K562 (cell line): ENCODE data around the gene TTC39B. TPM values are rescaled to one million over a fixed set of nuclear protein-coding genes. Genes with fewer than 3 reads are reported as not detected.

Experiments used
- ATAC-seq: fragments of 200-7000 bp; cut with Tn5 transposase; 3 replicates; pipeline ENCODE4 v1.9.1; 2020; ENCODE audit warnings: moderate library complexity
- BruUV-seq: library from RNA; stranded (reverse); fragments of 400-500 nt; replicated peaks from 2 replicates; lab custom pipeline; 2021; lab: Mats Ljungman, UMichigan
- CTCF ChIA-PET: fragments of 300-600 bp; formaldehyde crosslinking; extraction: SDS; loops from one replicate; lab custom pipeline; 2021; ENCODE audit warnings: low intra/inter-chr PET ratio; lab: Yijun Ruan, JAX
- POLR2A ChIA-PET: fragments of 300-600, 350-650 bp; sonication (Branson Sonifier 250); formaldehyde crosslinking; extraction: SDS; loops from one replicate; lab custom pipeline; 2021; ENCODE audit warnings: antibody characterized with exemption, inconsistent platforms; lab: Yijun Ruan, JAX
- DNase-seq, 4 experiments: peaks; one replicate each; pipeline versions ENCODE4 v3.0.0 to v3.0.0-alpha.2; 2011 to 2018; ENCODE audit warnings: low spot score in 3 of 4, mixed read lengths in 3 of 4; ENCODE audit errors: extremely low read depth in 1 of 4
- FAIRE-seq: peaks from 2 replicates; lab custom pipeline; 2011; peaks lifted over from hg19 to GRCh38; lab: Jason Lieb, UNC
- H2AFZ ChIP-seq: 2 replicates; pipeline ENCODE4 v1.6.0; 2011; ENCODE audit warnings: low read depth, low read length, control low read depth, inconsistent platforms
- H3K27ac ChIP-seq: fragments of 200-600 bp; 3 replicates; pipeline ENCODE4 v1.8.0; 2011; ENCODE audit warnings: low read depth, mild to moderate bottlenecking, control low read depth, inconsistent platforms, low read length, moderate library complexity, mixed read lengths; ENCODE audit errors: extremely low read depth
- H3K27me3 ChIP-seq, 2 experiments: fragments of 300-600 bp in 1 of 2; 2 replicates in 1 of 2; 3 replicates in 1 of 2; pipeline versions ENCODE4 v1.6.0 to v1.8.0; 2011; ENCODE audit warnings: inconsistent platforms in 2 of 2, low read length in 2 of 2, mild to moderate bottlenecking in 1 of 2, mixed read lengths in 1 of 2, moderate library complexity in 1 of 2; ENCODE audit not compliant: control insufficient read depth in 2 of 2, insufficient read depth in 2 of 2
- H3K36me3 ChIP-seq: fragments of 300-600 bp; 3 replicates; pipeline ENCODE4 v1.8.0; 2011; ENCODE audit warnings: mild to moderate bottlenecking, low read length, inconsistent platforms; ENCODE audit not compliant: control insufficient read depth, insufficient read depth
- H3K4me1 ChIP-seq, 2 experiments: fragments of 200-600 bp in 1 of 2; replicated peaks in 1 of 2; 2 replicates in 1 of 2; 3 replicates in 1 of 2; pipeline versions ENCODE4 v1.5.1 to v1.8.0; 2011; ENCODE audit warnings: inconsistent platforms in 2 of 2, low read length in 2 of 2, mild to moderate bottlenecking in 1 of 2, mixed read lengths in 1 of 2, moderate library complexity in 1 of 2; ENCODE audit not compliant: control insufficient read depth in 2 of 2, insufficient read depth in 2 of 2
- H3K4me2 ChIP-seq: 2 replicates; pipeline ENCODE4 v1.6.1; 2011; ENCODE audit warnings: low read length, control low read depth, inconsistent platforms, mixed read lengths; ENCODE audit not compliant: insufficient read depth
- H3K4me3 ChIP-seq: fragments of 200-600 bp; sonication (generic), shearing (Covaris generic); 2 replicates; pipeline ENCODE4 v1.5.1; 2016; ENCODE audit warnings: control low read depth, inconsistent platforms
- H3K79me2 ChIP-seq: fragments of 200-600 bp; 3 replicates; pipeline ENCODE4 v1.8.0; 2011; ENCODE audit warnings: low read length, inconsistent platforms; ENCODE audit not compliant: control insufficient read depth, insufficient read depth
- H3K9ac ChIP-seq, 2 experiments: 2 replicates each; pipeline versions ENCODE4 v1.6.0 to v1.6.1; 2011; ENCODE audit warnings: low read depth in 2 of 2, low read length in 2 of 2, control low read depth in 1 of 2, inconsistent platforms in 1 of 2, mild to moderate bottlenecking in 1 of 2, mixed read lengths in 1 of 2; ENCODE audit not compliant: insufficient read depth in 1 of 2
- H3K9me1 ChIP-seq: one replicate; pipeline ENCODE4 v1.6.0; 2011; ENCODE audit warnings: inconsistent platforms, mild to moderate bottlenecking, low read length, moderate library complexity; ENCODE audit not compliant: control insufficient read depth, insufficient read depth
- H3K9me3 ChIP-seq: replicated peaks from 2 replicates; pipeline ENCODE4 v1.5.1; 2011; ENCODE audit warnings: low read depth, low read length, inconsistent platforms; ENCODE audit not compliant: control insufficient read depth, insufficient read depth
- H4K20me1 ChIP-seq: replicated peaks from 2 replicates; pipeline ENCODE4 v1.6.1; 2011; ENCODE audit warnings: low read length, inconsistent platforms, mixed read lengths; ENCODE audit not compliant: control insufficient read depth, insufficient read depth
- ATF1 ChIP-seq, 2 experiments: fragments of 450-650 bp in 1 of 2; IDR thresholded peaks; 2 replicates each; pipeline ENCODE4 v1.6.1; 2016; ENCODE audit warnings: missing compliant biosample characterization in 1 of 2, missing genetic modification characterization in 1 of 2
- CBX1 ChIP-seq: sonication (generic); IDR thresholded peaks from 2 replicates; pipeline ENCODE4 v1.6.1; 2016; ENCODE audit warnings: antibody characterized with exemption, low read depth, mild to moderate bottlenecking
- CXXC5 ChIP-seq: fragments of 250-450 bp; sonication (Bioruptor Pico); IDR thresholded peaks from 2 replicates; pipeline ENCODE4 v1.8.0; 2022; ENCODE audit warnings: inconsistent platforms, mild to moderate bottlenecking, moderate library complexity
- KAT8 ChIP-seq: fragments of 450-650 bp; IDR thresholded peaks from 2 replicates; pipeline ENCODE4 v1.6.1; 2016; ENCODE audit warnings: low read depth, mild to moderate bottlenecking
- KDM2B ChIP-seq: fragments of 250-450 bp; sonication (Bioruptor Pico); IDR thresholded peaks from 2 replicates; pipeline ENCODE4 v1.8.0; 2021; ENCODE audit warnings: mild to moderate bottlenecking, moderate library complexity
- KLF1 ChIP-seq: fragments of 450-650 bp; IDR thresholded peaks from 2 replicates; pipeline ENCODE4 v1.6.1; 2016; ENCODE audit warnings: missing genetic modification characterization, missing compliant biosample characterization
- MCM3 ChIP-seq: fragments of 450-650 bp; IDR thresholded peaks from 2 replicates; pipeline ENCODE4 v1.6.1; 2016
- MEF2D ChIP-seq: conservative IDR thresholded peaks from 2 replicates; pipeline ENCODE4 v1.6.1; 2016; ENCODE audit warnings: low read depth, missing genetic modification characterization, missing compliant biosample characterization
- NONO ChIP-seq, 2 experiments: fragments of 200-400 bp in 1 of 2; fragments of 450-650 bp in 1 of 2; formaldehyde crosslinking in 1 of 2; IDR thresholded peaks; 2 replicates each; pipeline ENCODE4 v1.6.1; 2017; ENCODE audit warnings: low read depth in 2 of 2, mild to moderate bottlenecking in 2 of 2, moderate library complexity in 2 of 2, low read length in 1 of 2
- POLR3A ChIP-seq: IDR thresholded peaks from 2 replicates; pipeline ENCODE4 v1.6.1; 2011; ENCODE audit warnings: borderline replicate concordance, mild to moderate bottlenecking, moderate library complexity; ENCODE audit not compliant: insufficient read length, insufficient read depth; ENCODE audit errors: extremely low read depth
- SIN3A ChIP-seq, 2 experiments: fragments of 150-350 bp in 1 of 2; IDR thresholded peaks; 2 replicates each; pipeline ENCODE4 v1.6.1; 2011 to 2016; ENCODE audit warnings: borderline replicate concordance in 2 of 2, low read depth in 2 of 2, low read length in 2 of 2, mild to moderate bottlenecking in 2 of 2, moderate library complexity in 2 of 2; ENCODE audit not compliant: control insufficient read depth in 1 of 2
- WGBS: fragments of 100-300 bp; shearing (Covaris generic); methylation state at CpG from one replicate; pipeline ENCODE4 v1.1.6; 2016; ENCODE audit warnings: low coverage, mixed read lengths; ENCODE audit not compliant: insufficient coverage; ENCODE audit errors: missing lambda C conversion rate; 5-methylcytosine and 5-hydroxymethylcytosine counted together
- in situ Hi-C: fragments of 300-500 bp; cut with MboI; formaldehyde crosslinking; loops from 4 replicates; pipeline ENCODE4 v1.15.0; 2018; ENCODE audit warnings: inconsistent platforms, mixed read lengths
- intact Hi-C: fragments of 100-400 bp; cut with micrococcal nuclease; formaldehyde crosslinking; loops from 2 replicates; pipeline ENCODE4 v1.14.2; 2022
- polyA plus RNA-seq, 8 experiments: library from polyadenylated mRNA; depleted of rRNA in 4 of 8; stranded (reverse) in 5 of 8; unstranded in 3 of 8; fragments of >200 nt; fragmentation: Nextera tagmentation in 2 of 8; fragmentation: Illumina TruSeq in 1 of 8; extraction: Ambion mirVana in 2 of 8; extraction: Trizol in 1 of 8; gene quantifications; 2 replicates each; pipeline versions ENCODE4 v1.2.1 to v1.2.3, GENCODE V29; 2011 to 2014; ENCODE audit warnings: inconsistent platforms in 1 of 8, missing spikeins in 1 of 8
- total RNA-seq, 7 experiments: library from RNA; depleted of rRNA in 6 of 7; stranded (reverse); fragments of >200 nt in 6 of 7; fragmentation: Illumina TruSeq in 2 of 7; extraction: Trizol in 2 of 7; gene quantifications; 2 replicates each; pipeline versions ENCODE4 v1.2.1 to v1.2.3, GENCODE V29; 2011 to 2021; ENCODE audit warnings: low replicate concordance in 1 of 7
- TF ChIP-seq, protein P1 (sequence below): sonication (generic); formaldehyde crosslinking; IDR thresholded peaks from 2 replicates; pipeline ENCODE4 v1.8.1; 2022; ENCODE audit warnings: missing genetic modification reagents
- TF ChIP-seq, protein P2 (sequence below): IDR thresholded peaks from 2 replicates; pipeline ENCODE4 v1.6.1; 2016; ENCODE audit warnings: missing genetic modification characterization, missing compliant biosample characterization

Gene TTC39B
- total and polyA plus RNA-seq, 9 of the 15 experiments (the other 6 are each of a cell fraction or from before 2014, with no cell fraction given) = 0.32 to 1.2 (median 0.95) TPM

DNA sequence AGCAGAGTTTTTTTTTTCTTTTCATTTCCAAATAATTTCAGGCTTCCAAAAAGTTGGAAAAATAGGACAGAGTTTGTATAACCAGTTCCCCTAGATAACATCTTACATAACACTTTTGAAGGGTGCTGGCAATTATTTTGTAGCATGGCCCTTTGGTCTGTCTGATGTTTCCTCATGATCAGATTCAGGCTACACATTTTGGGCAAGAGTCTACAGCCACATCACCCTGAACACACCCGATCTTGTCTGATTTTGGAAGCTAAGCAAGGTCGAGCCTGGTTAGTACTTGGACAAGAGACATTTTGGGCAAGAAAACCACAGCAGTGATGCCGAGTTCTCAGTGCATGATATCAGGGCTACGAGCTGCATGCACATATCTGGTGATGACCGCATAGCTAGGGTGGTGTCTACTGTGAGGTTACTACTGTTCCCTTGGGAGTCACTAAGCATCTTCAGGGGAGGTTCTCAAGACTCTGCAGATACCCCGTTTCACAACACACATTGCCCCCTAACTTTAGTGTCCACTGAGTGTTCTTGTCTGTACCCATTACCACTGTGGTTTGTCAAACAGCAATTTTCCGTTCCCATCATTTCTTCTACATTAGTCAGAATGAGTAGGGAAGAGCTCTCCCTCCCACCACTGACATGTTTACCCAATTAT, 86.2 kb downstream of the TTC39B start:
- ChIA-PET POLR2A (interaction anchor here (0.6 kb wide), 1 partner anchor 205 kb away, joined by 3 read pairs; no protein-coding TSS in a partner anchor), CTCF (no interaction called here)
- intact Hi-C loops (no loop called here), in situ Hi-C loops (loop anchor here (25.0 kb wide), 1 partner anchor 392 kb away; no protein-coding TSS in a partner anchor)
- FAIRE-seq (no peak), ATAC-seq (no peak), DNase-seq (no peak)
- Histone ChIP-seq H3K9me1 (no peaks in the 10 kb centered on the region), H3K9me3 (no peaks in the 10 kb centered on the region), H3K27me3 (no peaks in the 10 kb centered on the region; a peak in 2 of 5 replicates), H3K36me3 (no peaks in the 10 kb centered on the region), H3K79me2 (no peaks in the 10 kb centered on the region), H4K20me1 (no peaks in the 10 kb centered on the region), H3K4me1 (no peaks in the 10 kb centered on the region), H3K27ac (no peak overlapping the region), H3K4me3 (no peak overlapping the region), H3K9ac (no peak overlapping the region), H2AFZ (no peak overlapping the region), H3K4me2 (no peak overlapping the region)
- no TSS peak for BruUV-seq
- WGBS = 2% methylated on average over 7 of the region's 7 CpGs
- TF ChIP-seq CXXC5 (CRISPR knock-in tag) = no peak
- no peak for TF ChIP-seq KAT8
- no peak for TF ChIP-seq MCM3
- TF ChIP-seq NONO (IDR thresholded peaks at IDR 0.05; ENCODE audit: low read depth in 2 of 2, low read length in 1 of 2) = no peak

DNA sequence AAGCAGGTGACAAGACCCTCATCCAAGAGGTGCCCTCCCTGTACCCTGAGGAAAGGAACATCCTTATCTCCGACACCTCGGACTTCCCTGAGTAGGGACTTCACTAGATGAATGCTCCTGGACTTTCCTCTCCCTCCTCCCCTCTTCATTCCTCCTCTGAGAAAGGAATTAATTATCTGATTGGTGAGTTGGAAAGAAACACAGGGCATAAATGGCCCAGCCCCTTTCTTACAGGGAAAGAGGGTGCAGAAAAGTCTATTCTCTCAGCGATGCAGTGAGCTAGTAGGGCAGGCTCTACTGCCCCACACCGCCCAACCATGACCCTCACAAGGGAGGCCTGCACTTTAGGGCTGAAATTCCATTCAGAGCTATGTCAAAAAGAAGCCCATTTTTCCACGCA, 87.5 kb downstream of the TTC39B start:
- intact Hi-C loops (no loop called here), in situ Hi-C loops (loop anchor here (10.0 to 25.0 kb wide), 2 partner anchors 195 to 393 kb away; no protein-coding TSS in a partner anchor)
- ATAC-seq (no peak), DNase-seq (no peak), FAIRE-seq (no peak)
- Histone ChIP-seq H3K4me2 (no peak overlapping the region), H3K36me3 (no peaks in the 10 kb centered on the region), H3K27ac (no peak overlapping the region), H3K9me3 (no peaks in the 10 kb centered on the region), H3K79me2 (no peaks in the 10 kb centered on the region), H3K4me1 (no peaks in the 10 kb centered on the region), H3K9ac (no peak overlapping the region), H3K4me3 (no peak overlapping the region), H4K20me1 (no peaks in the 10 kb centered on the region), H2AFZ (no peak overlapping the region), H3K27me3 (no peaks in the 10 kb centered on the region; a peak in 2 of 5 replicates), H3K9me1 (no peaks in the 10 kb centered on the region)
- CTCF ChIA-PET = no interaction called here
- no TSS peak for BruUV-seq
- 0% methylated on average over 3 of the region's 5 CpGs for WGBS
- POLR2A ChIA-PET = no interaction called here
- TF ChIP-seq ATF1 (CRISPR knock-in tag; IDR thresholded peaks at IDR 0.05) (no peak), ATF1 (tag; IDR thresholded peaks at IDR 0.05) (no peak), CBX1 (no peak), MEF2D (no peak), KLF1 (tag) (no peak), POLR3A (no peak), KDM2B (CRISPR knock-in tag) (no peak), SIN3A (IDR thresholded peaks at IDR 0.05; ENCODE audit: borderline replicate concordance in 2 of 2, control insufficient read depth in 1 of 2, low read depth in 2 of 2, low read length in 2 of 2) (no peak)
- TF ChIP-seq, protein P1, sequence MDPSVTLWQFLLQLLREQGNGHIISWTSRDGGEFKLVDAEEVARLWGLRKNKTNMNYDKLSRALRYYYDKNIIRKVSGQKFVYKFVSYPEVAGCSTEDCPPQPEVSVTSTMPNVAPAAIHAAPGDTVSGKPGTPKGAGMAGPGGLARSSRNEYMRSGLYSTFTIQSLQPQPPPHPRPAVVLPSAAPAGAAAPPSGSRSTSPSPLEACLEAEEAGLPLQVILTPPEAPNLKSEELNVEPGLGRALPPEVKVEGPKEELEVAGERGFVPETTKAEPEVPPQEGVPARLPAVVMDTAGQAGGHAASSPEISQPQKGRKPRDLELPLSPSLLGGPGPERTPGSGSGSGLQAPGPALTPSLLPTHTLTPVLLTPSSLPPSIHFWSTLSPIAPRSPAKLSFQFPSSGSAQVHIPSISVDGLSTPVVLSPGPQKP (CRISPR knock-in tag) = no peak
- TF ChIP-seq, protein P2, sequence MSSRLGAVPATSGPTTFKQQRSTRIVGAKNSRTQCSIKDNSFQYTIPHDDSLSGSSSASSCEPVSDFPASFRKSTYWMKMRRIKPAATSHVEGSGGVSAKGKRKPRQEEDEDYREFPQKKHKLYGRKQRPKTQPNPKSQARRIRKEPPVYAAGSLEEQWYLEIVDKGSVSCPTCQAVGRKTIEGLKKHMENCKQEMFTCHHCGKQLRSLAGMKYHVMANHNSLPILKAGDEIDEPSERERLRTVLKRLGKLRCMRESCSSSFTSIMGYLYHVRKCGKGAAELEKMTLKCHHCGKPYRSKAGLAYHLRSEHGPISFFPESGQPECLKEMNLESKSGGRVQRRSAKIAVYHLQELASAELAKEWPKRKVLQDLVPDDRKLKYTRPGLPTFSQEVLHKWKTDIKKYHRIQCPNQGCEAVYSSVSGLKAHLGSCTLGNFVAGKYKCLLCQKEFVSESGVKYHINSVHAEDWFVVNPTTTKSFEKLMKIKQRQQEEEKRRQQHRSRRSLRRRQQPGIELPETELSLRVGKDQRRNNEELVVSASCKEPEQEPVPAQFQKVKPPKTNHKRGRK (tag) = no peak
